ENCODE data around the gene EFTUD2. TPM values are rescaled to one million over a fixed set of nuclear protein-coding genes. Genes with fewer than 3 reads are reported as not detected.

Gene EFTUD2
- total RNA-seq, 1 experiment from 2014 or later, result 162 TPM

- POLR2A ChIA-PET, result no interaction called here
Measured at GRCh38 chr17:44859701-44860100, 39.5 kb downstream of the EFTUD2 start.

More at GRCh38 chr17:44859701-44860100, 39.5 kb downstream of the EFTUD2 start:
- Mint-ChIP-seq H3K9me3 (no peaks in the 10 kb centered on the region), H3K4me3 (no peak overlapping the region), H3K27me3 (ENCODE audit: low read depth) (no peaks in the 10 kb centered on the region), H3K4me1 (no peaks in the 10 kb centered on the region), H3K36me3 (peaks cover 81% of the 10 kb centered on the region), H3K27ac (no peak overlapping the region)
- CTCF ChIA-PET, result interaction anchor here (0.8 to 1.5 kb wide), 3 partner anchors 80 to 84 kb away, joined by 3 to 4 read pairs (median 3); no protein-coding TSS in a partner anchor
- DNase-seq (ENCODE audit: low spot score), result no peak
- no peak for TF ChIP-seq E2F4 (CRISPR knock-in tag; IDR thresholded peaks at IDR 0.05; ENCODE audit: borderline replicate concordance, low read depth)
- TF ChIP-seq GRHL2 (CRISPR knock-in tag; IDR thresholded peaks at IDR 0.05; ENCODE audit: insufficient replicate concordance, severe bottlenecking), result no peak
- TF ChIP-seq ZNF281 (CRISPR knock-in tag; IDR thresholded peaks at IDR 0.05), result no peak
- no peak for TF ChIP-seq ATF1 (CRISPR knock-in tag; IDR thresholded peaks at IDR 0.05)
- no peak for TF ChIP-seq SP1 (CRISPR knock-in tag; conservative IDR thresholded peaks at IDR 0.05)
- TF ChIP-seq NFYB (CRISPR knock-in tag; conservative IDR thresholded peaks at IDR 0.05; ENCODE audit: low read depth), result no peak
- no peak for TF ChIP-seq JUN (CRISPR knock-in tag; IDR thresholded peaks at IDR 0.05)
- no peak for TF ChIP-seq ZNF423 (CRISPR knock-in tag; IDR thresholded peaks at IDR 0.05)
- TF ChIP-seq CDX4 (CRISPR knock-in tag; IDR thresholded peaks at IDR 0.05; ENCODE audit: borderline replicate concordance), result no peak
- TF ChIP-seq ZNF425 (CRISPR knock-in tag; conservative IDR thresholded peaks at IDR 0.05), result no peak
- TF ChIP-seq AFF4 (CRISPR knock-in tag; IDR thresholded peaks at IDR 0.05; ENCODE audit: borderline replicate concordance), result no peak
- no peak for TF ChIP-seq ELF4 (CRISPR knock-in tag; IDR thresholded peaks at IDR 0.05; ENCODE audit: low read depth)
- TF ChIP-seq ZSCAN18 (CRISPR knock-in tag; IDR thresholded peaks at IDR 0.05), result no peak
- no peak for TF ChIP-seq TP53 (CRISPR knock-in tag; IDR thresholded peaks at IDR 0.05)
- TF ChIP-seq IRF1 (CRISPR knock-in tag; IDR thresholded peaks at IDR 0.05), result no peak
- ATAC-seq, result no peak

Data from WTC11 (cell line).